WERI-Rb-1 (cell line): Measurements from ENCODE around the gene KLHL29.
"Not testable (repeated sequence)": the region's sequence is repeated elsewhere in the genome, so short reads cannot be mapped to it uniquely, and the experiment has no call there.

Experiments
- DNase-seq: peaks from one replicate; pipeline ENCODE4 v3.0.0-alpha.2; 2020
- H3K27ac ChIP-seq: fragments of 250-450 bp; sonication (Bioruptor Pico); 2 replicates; pipeline ENCODE4 v1.5.1; 2020; ENCODE audit warnings: mild to moderate bottlenecking, moderate library complexity
- H3K27me3 ChIP-seq: fragments of 250-450 bp; sonication (Bioruptor Pico); 2 replicates; pipeline ENCODE4 v1.5.1; 2021; ENCODE audit warnings: mild to moderate bottlenecking, low read depth, moderate library complexity; ENCODE audit not compliant: insufficient read depth, severe bottlenecking
- H3K36me3 ChIP-seq: fragments of 250-450 bp; sonication (Bioruptor Pico); 2 replicates; pipeline ENCODE4 v1.5.1; 2020; ENCODE audit warnings: mild to moderate bottlenecking, moderate library complexity
- H3K4me3 ChIP-seq: 2 replicates; pipeline ENCODE4 v1.5.1; 2011; ENCODE audit warnings: low read depth, mild to moderate bottlenecking, control low read depth, low read length
- H3K9me3 ChIP-seq: fragments of 250-450 bp; sonication (Bioruptor Pico); 2 replicates; pipeline ENCODE4 v1.5.1; 2021; ENCODE audit warnings: mild to moderate bottlenecking, moderate library complexity; ENCODE audit not compliant: severe bottlenecking
- CTCF ChIP-seq: IDR thresholded peaks from 2 replicates; pipeline ENCODE4 v1.5.1; 2011; ENCODE audit warnings: low read depth, mild to moderate bottlenecking, control low read depth, inconsistent platforms, low read length

KLHL29 gene

GRCh38 chr2:23390152-23390551 is 5.2 kb downstream of the KLHL29 start:
- no peaks in the 10 kb centered on the region for H3K27me3 ChIP-seq
- no peak for TF ChIP-seq CTCF
- no peak overlapping the region for H3K27ac ChIP-seq
- no peak for DNase-seq
- H3K9me3 ChIP-seq: no peaks in the 10 kb centered on the region
- H3K4me3 ChIP-seq: no peak overlapping the region
- no peaks in the 10 kb centered on the region; the same call in 1 of the 2 replicates for H3K36me3 ChIP-seq

- not testable (repeated sequence) for H3K27me3 ChIP-seq, H3K9me3 ChIP-seq, DNase-seq, H3K36me3 ChIP-seq, H3K27ac ChIP-seq, H3K4me3 ChIP-seq
Observed at GRCh38 chr2:23391237-23391736, 6.3 kb downstream of the KLHL29 start.

GRCh38 chr2:23393722-23394121 is 8.7 kb downstream of the KLHL29 start:
- H3K27me3 ChIP-seq: no peaks in the 10 kb centered on the region
- no peak overlapping the region for H3K27ac ChIP-seq
- H3K4me3 ChIP-seq: no peak overlapping the region
- no peak for TF ChIP-seq CTCF
- no peaks in the 10 kb centered on the region; the same call in 1 of the 2 replicates for H3K36me3 ChIP-seq
- H3K9me3 ChIP-seq: no peaks in the 10 kb centered on the region
- DNase-seq: no peak

- Histone ChIP-seq H3K27me3 (no peaks in the 10 kb centered on the region), H3K36me3 (no peaks in the 10 kb centered on the region; the same call in 1 of the 2 replicates), H3K9me3 (no peaks in the 10 kb centered on the region), H3K4me3 (no peak overlapping the region), H3K27ac (no peak overlapping the region)
- DNase-seq: no peak
- TF ChIP-seq CTCF: no peak
Observed at GRCh38 chr2:23394700-23395099, 9.7 kb downstream of the KLHL29 start.

GRCh38 chr2:23397478-23397877 is 12.5 kb downstream of the KLHL29 start:
- Histone ChIP-seq H3K27ac (no peak overlapping the region), H3K4me3 (no peak overlapping the region), H3K36me3 (no peaks in the 10 kb centered on the region), H3K9me3 (no peaks in the 10 kb centered on the region), H3K27me3 (no peaks in the 10 kb centered on the region)
- DNase-seq: no peak
- no peak for TF ChIP-seq CTCF

GRCh38 chr2:23399674-23400261 is 14.8 kb downstream of the KLHL29 start:
- no peaks in the 10 kb centered on the region for H3K36me3 ChIP-seq
- no peak for DNase-seq
- no peaks in the 10 kb centered on the region for H3K27me3 ChIP-seq
- no peaks in the 10 kb centered on the region for H3K9me3 ChIP-seq
- no peak for TF ChIP-seq CTCF
- H3K4me3 ChIP-seq: no peak overlapping the region
- no peak overlapping the region for H3K27ac ChIP-seq
